ENCODE results near the gene ANO5. TPM values are rescaled to one million over a fixed set of nuclear protein-coding genes. Genes with fewer than 3 reads are reported as not detected.

The ANO5 gene
- total RNA-seq, 1 experiment from 2014 or later: 3.7 TPM

DNA sequence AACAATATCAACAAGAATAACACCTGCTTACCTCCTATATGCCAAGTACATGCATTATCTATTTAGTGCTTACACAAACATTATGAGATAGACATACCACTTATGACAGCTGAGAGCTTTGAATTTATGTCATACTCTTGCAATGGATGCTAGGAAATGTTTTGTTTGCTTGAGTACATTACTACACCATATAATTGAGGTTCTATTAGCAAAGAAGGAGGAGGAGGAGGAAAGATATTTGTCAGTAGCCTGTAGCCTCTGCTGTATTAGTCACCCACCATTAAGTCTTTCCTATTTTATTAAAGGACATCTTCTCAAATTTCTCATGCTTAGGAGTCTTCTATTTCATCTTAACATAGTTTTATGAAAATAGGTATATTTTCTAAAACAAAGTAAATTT is 6.4 kb downstream of the ANO5 start:
- CTCF ChIA-PET: no interaction called here
- intact Hi-C loops (cut with micrococcal nuclease; ENCODE audit: unreplicated experiment): no loop called here

DNA sequence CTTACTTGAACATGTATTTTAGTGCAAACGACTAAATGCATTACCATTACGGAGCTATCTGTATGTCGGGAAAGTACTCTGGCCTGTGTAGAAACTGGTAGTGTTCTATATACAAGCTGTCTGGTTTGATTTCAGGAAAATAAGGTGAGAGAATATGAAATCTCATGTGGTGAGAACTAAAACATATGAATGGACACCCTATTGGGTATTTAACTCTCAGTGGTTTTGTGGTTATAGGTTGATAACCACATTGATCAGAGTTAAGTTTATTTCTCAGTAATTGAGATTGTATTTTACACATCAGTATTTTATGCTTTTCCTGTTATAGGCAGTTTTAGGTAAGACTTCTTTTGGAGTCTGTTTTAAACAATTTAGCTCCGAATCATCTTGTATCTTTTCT is 10.4 kb downstream of the ANO5 start:
- BruUV-seq (replicated peaks): no TSS peak

More for the DNA sequence above, 6.4 kb downstream of the ANO5 start:
- no peaks in the 10 kb centered on the region for H3K9me3 ChIP-seq (ENCODE audit: low read depth, low read length, poor library complexity, severe bottlenecking)
- H3K27me3 ChIP-seq (replicated peaks; ENCODE audit: insufficient read depth, low read depth, low read length, poor library complexity): no peaks in the 10 kb centered on the region
- H3K4me1 ChIP-seq (ENCODE audit: insufficient read depth, low read length, poor library complexity, severe bottlenecking): no peaks in the 10 kb centered on the region
- no peak overlapping the region for H3K27ac ChIP-seq (ENCODE audit: low read depth, low read length, poor library complexity, severe bottlenecking)
- H3K36me3 ChIP-seq (ENCODE audit: insufficient read depth, low read length, poor library complexity, severe bottlenecking): no peaks in the 10 kb centered on the region
- no TSS peak for BruUV-seq (replicated peaks)
- POLR2A ChIA-PET (ENCODE audit: low non-redundant PET): no interaction called here
- H3K4me3 ChIP-seq (ENCODE audit: low read depth, low read length, poor library complexity, severe bottlenecking): no peak overlapping the region
- TF ChIP-seq, protein P1, sequence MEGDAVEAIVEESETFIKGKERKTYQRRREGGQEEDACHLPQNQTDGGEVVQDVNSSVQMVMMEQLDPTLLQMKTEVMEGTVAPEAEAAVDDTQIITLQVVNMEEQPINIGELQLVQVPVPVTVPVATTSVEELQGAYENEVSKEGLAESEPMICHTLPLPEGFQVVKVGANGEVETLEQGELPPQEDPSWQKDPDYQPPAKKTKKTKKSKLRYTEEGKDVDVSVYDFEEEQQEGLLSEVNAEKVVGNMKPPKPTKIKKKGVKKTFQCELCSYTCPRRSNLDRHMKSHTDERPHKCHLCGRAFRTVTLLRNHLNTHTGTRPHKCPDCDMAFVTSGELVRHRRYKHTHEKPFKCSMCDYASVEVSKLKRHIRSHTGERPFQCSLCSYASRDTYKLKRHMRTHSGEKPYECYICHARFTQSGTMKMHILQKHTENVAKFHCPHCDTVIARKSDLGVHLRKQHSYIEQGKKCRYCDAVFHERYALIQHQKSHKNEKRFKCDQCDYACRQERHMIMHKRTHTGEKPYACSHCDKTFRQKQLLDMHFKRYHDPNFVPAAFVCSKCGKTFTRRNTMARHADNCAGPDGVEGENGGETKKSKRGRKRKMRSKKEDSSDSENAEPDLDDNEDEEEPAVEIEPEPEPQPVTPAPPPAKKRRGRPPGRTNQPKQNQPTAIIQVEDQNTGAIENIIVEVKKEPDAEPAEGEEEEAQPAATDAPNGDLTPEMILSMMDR (conservative IDR thresholded peaks at IDR 0.05; ENCODE audit: low read depth, low read length): no peak
- no peak for TF ChIP-seq EZH2 (IDR thresholded peaks at IDR 0.05; ENCODE audit: borderline replicate concordance, low read depth, low read length, poor library complexity, severe bottlenecking)
- no peak for DNase-seq (ENCODE audit: low spot score)

DNA sequence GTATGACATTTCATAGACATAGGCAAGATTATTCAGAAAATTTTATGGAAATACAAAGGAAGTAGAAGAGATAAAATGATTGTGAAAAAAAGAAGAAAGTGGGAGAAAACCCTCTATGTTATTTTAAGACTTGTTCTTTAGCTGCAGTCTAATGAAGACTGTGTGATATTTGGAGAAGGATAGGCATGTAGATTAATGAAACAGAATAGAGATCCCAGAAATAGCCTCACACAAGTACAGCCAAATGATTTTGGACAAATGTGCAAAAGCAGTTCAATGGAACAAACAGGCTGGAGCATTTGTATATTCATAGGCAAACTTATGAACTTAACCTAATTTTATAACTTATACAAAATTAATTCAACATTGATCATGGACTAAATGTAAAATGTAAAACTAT is 14.3 kb downstream of the ANO5 start:
- H3K4me1 ChIP-seq (ENCODE audit: insufficient read depth, low read length, poor library complexity, severe bottlenecking): no peaks in the 10 kb centered on the region
- H3K9me3 ChIP-seq (ENCODE audit: low read depth, low read length, poor library complexity, severe bottlenecking): no peaks in the 10 kb centered on the region
- ChIA-PET CTCF (no interaction called here), POLR2A (ENCODE audit: low non-redundant PET) (no interaction called here)
- no peak for TF ChIP-seq EZH2 (IDR thresholded peaks at IDR 0.05; ENCODE audit: borderline replicate concordance, low read depth, low read length, poor library complexity, severe bottlenecking)
- TF ChIP-seq, protein P1 (conservative IDR thresholded peaks at IDR 0.05; ENCODE audit: low read depth, low read length): no peak
- H3K4me3 ChIP-seq (ENCODE audit: low read depth, low read length, poor library complexity, severe bottlenecking): no peak overlapping the region
- intact Hi-C loops (cut with micrococcal nuclease; ENCODE audit: unreplicated experiment): no loop called here
- H3K27me3 ChIP-seq (replicated peaks; ENCODE audit: insufficient read depth, low read depth, low read length, poor library complexity): no peaks in the 10 kb centered on the region
- no peak overlapping the region for H3K27ac ChIP-seq (ENCODE audit: low read depth, low read length, poor library complexity, severe bottlenecking)
- no TSS peak for BruUV-seq (replicated peaks)
- no peak for DNase-seq (ENCODE audit: low spot score)
- H3K36me3 ChIP-seq (ENCODE audit: insufficient read depth, low read length, poor library complexity, severe bottlenecking): no peaks in the 10 kb centered on the region

More for the DNA sequence above, 10.4 kb downstream of the ANO5 start:
- TF ChIP-seq, protein P1 (conservative IDR thresholded peaks at IDR 0.05; ENCODE audit: low read depth, low read length): no peak
- no peaks in the 10 kb centered on the region for H3K27me3 ChIP-seq (replicated peaks; ENCODE audit: insufficient read depth, low read depth, low read length, poor library complexity)
- no peak for DNase-seq (ENCODE audit: low spot score)
- H3K4me3 ChIP-seq (ENCODE audit: low read depth, low read length, poor library complexity, severe bottlenecking): no peak overlapping the region
- H3K9me3 ChIP-seq (ENCODE audit: low read depth, low read length, poor library complexity, severe bottlenecking): no peaks in the 10 kb centered on the region
- no peaks in the 10 kb centered on the region for H3K36me3 ChIP-seq (ENCODE audit: insufficient read depth, low read length, poor library complexity, severe bottlenecking)
- no peaks in the 10 kb centered on the region for H3K4me1 ChIP-seq (ENCODE audit: insufficient read depth, low read length, poor library complexity, severe bottlenecking)
- intact Hi-C loops (cut with micrococcal nuclease; ENCODE audit: unreplicated experiment): no loop called here
- ChIA-PET POLR2A (ENCODE audit: low non-redundant PET) (no interaction called here), CTCF (no interaction called here)
- H3K27ac ChIP-seq (ENCODE audit: low read depth, low read length, poor library complexity, severe bottlenecking): no peak overlapping the region

Data from A673 (cell line).